Mammary epithelial cell (primary cell): ENCODE measurements around the gene LRMDA.

ENCODE experiments used
- CTCF ChIP-seq, 2 donors: IDR thresholded peaks in 1 of 2; conservative IDR thresholded peaks in 1 of 2; 2 replicates each; pipeline ENCODE4 v1.5.1; 2011 to 2012; ENCODE audit warnings: inconsistent platforms in 2 of 2, low read length in 2 of 2, mild to moderate bottlenecking in 2 of 2, control low read depth in 1 of 2, low read depth in 1 of 2; ENCODE audit not compliant: insufficient read depth in 1 of 2; ENCODE audit errors: extremely low read depth in 1 of 2
- EZH2 ChIP-seq: IDR thresholded peaks from 2 replicates; pipeline ENCODE4 v1.6.1; 2012; ENCODE audit warnings: low read length, inconsistent platforms, borderline replicate concordance

GRCh38 chr10:75685187-75685586 lies 253.8 kb downstream of the LRMDA start:
- TF ChIP-seq EZH2 (no peak), CTCF (conservative IDR thresholded peaks at IDR 0.05 in 1 of 2, IDR thresholded peaks at IDR 0.05 in 1 of 2; ENCODE audit: extremely low read depth in 1 of 2, insufficient read depth in 1 of 2, low read depth in 1 of 2, low read length in 2 of 2) (no peak)
